Measurements from ENCODE around the gene PRR35. TPM values are rescaled to one million over a fixed set of nuclear protein-coding genes. Genes with fewer than 3 reads are reported as not detected.

PRR35 gene
- total and polyA plus RNA-seq, 2 donors (not counting 3 experiments of a cell fraction or from before 2014, with no cell fraction given): not detected

DNA sequence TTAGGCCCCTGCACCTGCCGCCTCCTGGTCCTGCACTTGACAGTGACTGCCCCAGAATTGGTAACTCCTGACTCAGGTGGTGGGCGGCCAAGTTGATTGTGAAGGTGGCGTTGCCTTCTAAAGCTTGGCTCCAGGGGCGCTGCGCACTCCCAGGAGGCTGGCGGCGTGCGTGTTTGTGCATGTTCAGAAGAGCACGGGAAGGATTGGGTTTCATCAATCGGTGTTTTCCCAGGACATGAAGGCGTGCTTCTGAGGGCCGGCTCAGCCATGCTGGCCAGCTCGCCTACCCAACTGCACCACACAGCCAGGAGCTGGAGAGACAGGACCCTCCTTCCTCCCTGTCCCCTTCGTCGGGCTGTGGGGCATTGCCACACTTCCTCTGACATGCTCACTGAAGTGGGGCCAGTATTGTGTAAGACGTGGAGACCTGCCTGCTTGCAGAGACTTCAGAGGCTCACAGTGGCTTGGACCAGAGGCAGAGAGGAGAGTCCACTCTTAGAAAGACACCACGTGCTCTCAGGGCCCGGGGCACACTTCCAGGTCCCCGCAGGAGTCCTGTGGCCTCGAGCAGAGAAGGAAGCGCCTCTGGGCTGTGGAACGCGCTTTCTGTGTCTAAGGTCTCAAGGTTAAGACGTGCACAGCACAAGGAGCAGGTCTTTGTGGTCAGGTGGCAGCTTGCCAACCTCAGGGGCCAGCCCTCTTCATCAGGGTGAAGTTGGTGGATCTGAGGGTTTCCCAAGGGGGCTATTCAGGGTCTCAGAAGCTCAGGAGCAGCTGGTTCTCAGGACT, 32.5 kb downstream of the PRR35 start:
- ChIA-PET CTCF (interaction anchor here (1.6 kb wide), 1 partner anchor 13 kb away, joined by 5 read pairs; no protein-coding TSS in a partner anchor), POLR2A (no interaction called here)
- Histone ChIP-seq H3K27me3 (ENCODE audit: control insufficient read depth in 2 of 2, insufficient read depth in 2 of 2, low read length in 2 of 2) (no peaks in the 10 kb centered on the region), H3K4me2 (ENCODE audit: insufficient read depth, low read length) (no peak overlapping the region), H3K27ac (ENCODE audit: insufficient read depth, low read depth, low read length) (no peak overlapping the region), H3K9me3 (replicated peaks; ENCODE audit: control insufficient read depth, insufficient read depth, low read length) (no peaks in the 10 kb centered on the region), H2AFZ (ENCODE audit: low read depth, low read length) (no peak overlapping the region), H3K4me1 (ENCODE audit: control insufficient read depth, extremely low read depth, insufficient read depth, low read length) (peaks cover 15% of the 10 kb centered on the region), H3K9ac (replicated peaks; ENCODE audit: extremely low read depth, insufficient read depth, low read length) (no peak overlapping the region), H3K4me3 (replicated peaks in 1 of 3; ENCODE audit: insufficient read depth in 1 of 3, low read depth in 1 of 3, low read length in 3 of 3) (no peak overlapping the region), H3K36me3 (ENCODE audit: control insufficient read depth in 2 of 2, extremely low read depth in 1 of 2, insufficient read depth in 2 of 2, low read length in 2 of 2) (peaks cover 0 to 3% of the 10 kb centered on the region in 2 experiments), H4K20me1 (replicated peaks; ENCODE audit: control insufficient read depth, extremely low read depth, insufficient read depth, low read length) (no peaks in the 10 kb centered on the region), H3K79me2 (ENCODE audit: control insufficient read depth, insufficient read depth, low read length) (peaks cover 27% of the 10 kb centered on the region), H3K9me1 (replicated peaks; ENCODE audit: control insufficient read depth, extremely low read depth, insufficient read depth, low read length) (no peaks in the 10 kb centered on the region)
- no peak for FAIRE-seq
- dilution Hi-C loops (cut with MboI; ENCODE audit: extremely low pct_ligation_motif_present, low sequenced_read_pairs): no loop called here
- intact Hi-C loops (cut with micrococcal nuclease): no loop called here
- DNase-seq (ENCODE audit: low read depth, low spot score): no peak
- no TSS peak for BruUV-seq (replicated peaks)
- TF ChIP-seq GATA2 (IDR thresholded peaks at IDR 0.05; ENCODE audit: insufficient read depth, insufficient read length, low read depth, low read length) (no peak), FOS (IDR thresholded peaks at IDR 0.05; ENCODE audit: borderline replicate concordance, insufficient read depth, low read length) (no peak)
- TF ChIP-seq, protein P1, sequence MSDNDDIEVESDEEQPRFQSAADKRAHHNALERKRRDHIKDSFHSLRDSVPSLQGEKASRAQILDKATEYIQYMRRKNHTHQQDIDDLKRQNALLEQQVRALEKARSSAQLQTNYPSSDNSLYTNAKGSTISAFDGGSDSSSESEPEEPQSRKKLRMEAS (IDR thresholded peaks at IDR 0.05; ENCODE audit: insufficient read depth, insufficient read length): no peak
- TF ChIP-seq, protein P2, sequence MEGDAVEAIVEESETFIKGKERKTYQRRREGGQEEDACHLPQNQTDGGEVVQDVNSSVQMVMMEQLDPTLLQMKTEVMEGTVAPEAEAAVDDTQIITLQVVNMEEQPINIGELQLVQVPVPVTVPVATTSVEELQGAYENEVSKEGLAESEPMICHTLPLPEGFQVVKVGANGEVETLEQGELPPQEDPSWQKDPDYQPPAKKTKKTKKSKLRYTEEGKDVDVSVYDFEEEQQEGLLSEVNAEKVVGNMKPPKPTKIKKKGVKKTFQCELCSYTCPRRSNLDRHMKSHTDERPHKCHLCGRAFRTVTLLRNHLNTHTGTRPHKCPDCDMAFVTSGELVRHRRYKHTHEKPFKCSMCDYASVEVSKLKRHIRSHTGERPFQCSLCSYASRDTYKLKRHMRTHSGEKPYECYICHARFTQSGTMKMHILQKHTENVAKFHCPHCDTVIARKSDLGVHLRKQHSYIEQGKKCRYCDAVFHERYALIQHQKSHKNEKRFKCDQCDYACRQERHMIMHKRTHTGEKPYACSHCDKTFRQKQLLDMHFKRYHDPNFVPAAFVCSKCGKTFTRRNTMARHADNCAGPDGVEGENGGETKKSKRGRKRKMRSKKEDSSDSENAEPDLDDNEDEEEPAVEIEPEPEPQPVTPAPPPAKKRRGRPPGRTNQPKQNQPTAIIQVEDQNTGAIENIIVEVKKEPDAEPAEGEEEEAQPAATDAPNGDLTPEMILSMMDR (IDR thresholded peaks at IDR 0.05; ENCODE audit: extremely low read depth in 1 of 2, insufficient read depth in 1 of 2, low read depth in 1 of 2, low read length in 2 of 2): no peak

All from endothelial cell of umbilical vein (primary cell).